Fibroblast of mammary gland (primary cell): ENCODE measurements around the gene YARS1.

Source experiments
- DNase-seq: peaks from one replicate; pipeline ENCODE4 v3.0.0-alpha.2; 2010; ENCODE audit warnings: low read depth
- H3K4me3 ChIP-seq: 2 replicates; pipeline ENCODE4 v1.5.1; 2011; ENCODE audit warnings: low read depth, mild to moderate bottlenecking, low read length, moderate library complexity; ENCODE audit not compliant: control insufficient read depth
- CTCF ChIP-seq: conservative IDR thresholded peaks from 2 replicates; pipeline ENCODE4 v1.5.1; 2011; ENCODE audit warnings: low read depth, low read length, inconsistent platforms; ENCODE audit not compliant: control insufficient read depth, insufficient read depth

Gene YARS1

GRCh38 chr1:32758177-32758794 is 58.9 kb downstream of the YARS1 start:
- H3K4me3 ChIP-seq: no peak overlapping the region
- no peak for DNase-seq
- no peak for TF ChIP-seq CTCF

GRCh38 chr1:32757213-32757895 is 59.8 kb downstream of the YARS1 start:
- TF ChIP-seq CTCF: no peak
- no peak for DNase-seq
- H3K4me3 ChIP-seq: no peak overlapping the region

GRCh38 chr1:32755810-32756159 is 61.4 kb downstream of the YARS1 start:
- TF ChIP-seq CTCF: no peak
- H3K4me3 ChIP-seq: no peak overlapping the region
- no peak for DNase-seq

- no peak overlapping the region for H3K4me3 ChIP-seq
- no peak for TF ChIP-seq CTCF
- DNase-seq: no peak
Observed at GRCh38 chr1:32755098-32755809, 61.9 kb downstream of the YARS1 start.

GRCh38 chr1:32754317-32755097 is 62.7 kb downstream of the YARS1 start:
- H3K4me3 ChIP-seq: peak overlapping the region; percentile 41
- peak; percentile 25 for DNase-seq
- no peak for TF ChIP-seq CTCF

- peak; percentile 32 for DNase-seq
- peak overlapping the region; percentile 56 for H3K4me3 ChIP-seq
- no peak for TF ChIP-seq CTCF
Observed at GRCh38 chr1:32753532-32754316, 63.4 kb downstream of the YARS1 start.
